Measurements from ENCODE around the gene OXGR1.

- TF ChIP-seq CTCF (IDR thresholded peaks at IDR 0.05; ENCODE audit: poor library complexity) (no peak), EZH2 (IDR thresholded peaks at IDR 0.05; ENCODE audit: borderline replicate concordance) (no peak), EZH2phosphoT487 (IDR thresholded peaks at IDR 0.05; ENCODE audit: low read depth, severe bottlenecking, unreplicated experiment) (no peak)
These were observed 23.0 kb upstream of the OXGR1 start for GRCh38 chr13:97017322-97017721.
